Chondrocyte (in vitro differentiated cells): Measurements from ENCODE around the gene USP6NL. TPM values are rescaled to one million over a fixed set of nuclear protein-coding genes. Genes with fewer than 3 reads are reported as not detected.

Experiments
- DNase-seq: peaks from one replicate; pipeline ENCODE4 v3.0.0; 2021; ENCODE audit warnings: mixed read lengths, low spot score
- H3K27ac Mint-ChIP-seq: one replicate; pipeline ENCODE4 v1.8.0; 2021; ENCODE audit warnings: mild to moderate bottlenecking, moderate library complexity, mixed read lengths; ENCODE audit not compliant: unreplicated experiment
- H3K27me3 Mint-ChIP-seq: 2 replicates; pipeline ENCODE4 v1.8.0; 2021; ENCODE audit warnings: low read depth, mixed read lengths
- H3K36me3 Mint-ChIP-seq: 2 replicates; pipeline ENCODE4 v1.8.0; 2021; ENCODE audit warnings: low read depth, mixed read lengths
- H3K4me1 Mint-ChIP-seq: 2 replicates; pipeline ENCODE4 v1.8.0; 2021; ENCODE audit warnings: low read depth, mild to moderate bottlenecking, mixed read lengths
- H3K4me3 Mint-ChIP-seq: one replicate; pipeline ENCODE4 v1.8.0; 2021; ENCODE audit warnings: mild to moderate bottlenecking, moderate library complexity, mixed read lengths; ENCODE audit not compliant: unreplicated experiment
- H3K9me3 Mint-ChIP-seq: 2 replicates; pipeline ENCODE4 v1.8.0; 2021; ENCODE audit warnings: low read depth, mixed read lengths
- total RNA-seq: library from RNA; stranded (reverse); gene quantifications from 3 replicates; pipeline ENCODE4 v1.2.1, GENCODE V29; 2021
- TF ChIP-seq, protein P1 (sequence below): fragments of 200-600 bp; sonication (generic); IDR thresholded peaks from 2 replicates; pipeline ENCODE4 v1.5.0; 2021; ENCODE audit warnings: antibody characterized with exemption, mild to moderate bottlenecking, moderate library complexity

USP6NL gene
- total RNA-seq, 1 donor from 2014 or later = 12.3 TPM

DNA sequence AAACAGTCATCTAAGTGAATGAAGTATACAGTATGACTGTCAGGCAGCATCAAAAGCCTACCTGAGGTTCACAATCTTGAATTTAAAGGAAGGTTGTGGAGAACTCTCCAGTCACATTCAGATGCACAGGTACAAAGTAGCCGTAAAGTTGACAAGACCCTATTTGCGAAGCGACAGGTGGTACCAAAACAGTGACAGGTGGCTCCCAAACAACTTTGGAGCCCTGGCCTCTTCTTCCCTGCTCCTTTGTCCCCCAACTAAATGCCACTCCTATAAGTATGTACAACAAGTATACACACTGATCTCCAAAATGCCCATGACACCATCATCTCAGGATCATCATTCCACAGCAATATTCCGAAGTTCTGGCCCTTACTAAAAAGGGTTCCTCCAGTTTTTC is 53.5 kb downstream of the USP6NL start:
- Mint-ChIP-seq H3K36me3 (peaks cover 6% of the 10 kb centered on the region), H3K4me1 (peaks cover 12% of the 10 kb centered on the region), H3K27ac (no peak overlapping the region), H3K27me3 (no peaks in the 10 kb centered on the region), H3K9me3 (peaks cover 7% of the 10 kb centered on the region), H3K4me3 (no peak overlapping the region)
- TF ChIP-seq, protein P1, sequence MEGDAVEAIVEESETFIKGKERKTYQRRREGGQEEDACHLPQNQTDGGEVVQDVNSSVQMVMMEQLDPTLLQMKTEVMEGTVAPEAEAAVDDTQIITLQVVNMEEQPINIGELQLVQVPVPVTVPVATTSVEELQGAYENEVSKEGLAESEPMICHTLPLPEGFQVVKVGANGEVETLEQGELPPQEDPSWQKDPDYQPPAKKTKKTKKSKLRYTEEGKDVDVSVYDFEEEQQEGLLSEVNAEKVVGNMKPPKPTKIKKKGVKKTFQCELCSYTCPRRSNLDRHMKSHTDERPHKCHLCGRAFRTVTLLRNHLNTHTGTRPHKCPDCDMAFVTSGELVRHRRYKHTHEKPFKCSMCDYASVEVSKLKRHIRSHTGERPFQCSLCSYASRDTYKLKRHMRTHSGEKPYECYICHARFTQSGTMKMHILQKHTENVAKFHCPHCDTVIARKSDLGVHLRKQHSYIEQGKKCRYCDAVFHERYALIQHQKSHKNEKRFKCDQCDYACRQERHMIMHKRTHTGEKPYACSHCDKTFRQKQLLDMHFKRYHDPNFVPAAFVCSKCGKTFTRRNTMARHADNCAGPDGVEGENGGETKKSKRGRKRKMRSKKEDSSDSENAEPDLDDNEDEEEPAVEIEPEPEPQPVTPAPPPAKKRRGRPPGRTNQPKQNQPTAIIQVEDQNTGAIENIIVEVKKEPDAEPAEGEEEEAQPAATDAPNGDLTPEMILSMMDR = no peak
- DNase-seq = no peak

DNA sequence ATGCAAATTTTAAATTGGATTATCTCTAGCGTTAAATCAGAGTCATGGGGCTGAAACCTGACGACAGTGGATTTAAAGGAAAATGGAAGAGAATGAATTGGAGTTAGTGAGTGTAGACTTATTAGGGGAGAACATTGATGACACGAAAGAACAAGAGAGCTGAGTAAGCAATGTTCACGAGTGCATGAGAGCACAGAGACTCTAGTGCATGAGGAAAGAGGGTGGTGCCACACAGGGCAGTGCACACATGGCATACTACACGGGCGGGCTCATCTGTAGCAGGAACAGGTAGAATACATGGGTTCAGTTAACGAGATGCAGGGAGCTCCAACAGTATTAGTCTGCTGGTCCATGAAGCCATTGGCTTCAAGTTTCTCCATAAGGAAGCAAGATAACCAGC is 53.9 kb downstream of the USP6NL start:
- H3K27ac Mint-ChIP-seq = no peak overlapping the region
- no peaks in the 10 kb centered on the region for H3K27me3 Mint-ChIP-seq
- TF ChIP-seq, protein P1 = no peak
- no peak for DNase-seq
- H3K36me3 Mint-ChIP-seq = peaks cover 6% of the 10 kb centered on the region
- peaks cover 7% of the 10 kb centered on the region for H3K9me3 Mint-ChIP-seq
- no peak overlapping the region for H3K4me3 Mint-ChIP-seq
- H3K4me1 Mint-ChIP-seq = peaks cover 16% of the 10 kb centered on the region

DNA sequence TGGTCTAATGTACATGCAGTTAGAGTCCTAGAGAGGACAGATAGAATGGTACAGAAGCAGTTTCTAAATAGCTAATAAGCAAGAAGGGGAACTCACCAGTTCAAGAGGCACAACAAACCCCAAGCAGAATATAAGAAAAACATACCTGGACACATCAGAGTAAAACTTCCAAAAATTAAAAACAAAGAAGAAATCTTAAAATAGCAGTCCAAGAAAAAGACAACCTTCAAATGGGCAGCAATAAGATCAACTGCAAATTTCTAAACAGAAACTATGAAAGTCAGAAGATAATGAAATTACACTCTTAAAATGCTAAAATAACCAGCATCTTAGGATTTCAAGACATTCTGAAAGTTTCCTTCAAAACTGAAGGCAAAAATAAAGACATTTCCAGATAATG is 55.9 kb downstream of the USP6NL start:
- Mint-ChIP-seq H3K36me3 (peaks cover 6% of the 10 kb centered on the region), H3K27me3 (no peaks in the 10 kb centered on the region), H3K4me1 (peaks cover 30% of the 10 kb centered on the region), H3K27ac (no peak overlapping the region), H3K9me3 (peaks cover 7% of the 10 kb centered on the region), H3K4me3 (no peak overlapping the region)
- TF ChIP-seq, protein P1 = no peak
- DNase-seq = no peak

- Mint-ChIP-seq H3K4me3 (no peak overlapping the region), H3K27me3 (no peaks in the 10 kb centered on the region), H3K9me3 (peaks cover 7% of the 10 kb centered on the region), H3K36me3 (peaks cover 6% of the 10 kb centered on the region), H3K27ac (no peak overlapping the region), H3K4me1 (peaks cover 23% of the 10 kb centered on the region)
- TF ChIP-seq, protein P1 = no peak
- DNase-seq = no peak
Observed at GRCh38 chr10:11553773-11554381, 57.6 kb downstream of the USP6NL start.

DNA sequence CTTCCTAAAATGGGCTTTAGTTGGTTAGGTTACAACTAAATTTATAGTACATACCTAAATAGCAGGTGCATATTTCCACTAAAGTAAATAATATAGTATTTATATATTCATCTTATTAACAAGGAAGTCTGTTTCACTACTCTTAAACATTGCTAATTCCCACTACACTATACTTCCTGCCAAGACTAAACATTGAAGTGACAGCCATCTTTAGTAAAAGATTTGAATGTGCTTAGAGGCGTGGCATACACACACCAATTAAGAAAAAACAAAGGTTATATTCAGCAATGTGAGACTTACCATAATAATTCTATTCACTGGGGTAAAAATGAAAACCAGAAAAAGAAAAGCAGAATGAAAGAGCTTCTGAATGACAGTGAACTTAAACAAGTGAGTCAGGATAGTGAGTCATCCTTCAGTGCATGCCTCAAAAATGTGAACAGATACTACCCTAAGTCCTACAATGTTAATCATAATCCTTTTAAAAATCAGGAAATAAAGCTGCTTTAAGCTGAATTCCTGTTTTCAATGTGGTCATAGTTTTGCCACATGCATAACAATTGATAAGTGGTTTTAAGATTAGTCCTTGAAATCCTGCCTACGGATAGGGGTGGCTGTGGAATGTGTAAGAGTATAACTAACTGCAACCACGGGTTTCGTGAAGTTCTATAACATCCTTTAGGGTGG is 59.4 kb downstream of the USP6NL start:
- DNase-seq = no peak
- Mint-ChIP-seq H3K9me3 (peaks cover 7% of the 10 kb centered on the region), H3K4me3 (no peak overlapping the region), H3K36me3 (peaks cover 6% of the 10 kb centered on the region), H3K27ac (peak overlapping the region; percentile 89), H3K4me1 (peaks cover 26% of the 10 kb centered on the region), H3K27me3 (no peaks in the 10 kb centered on the region)
- TF ChIP-seq, protein P1 = no peak
